Esophagus squamous epithelium (tissue), 4 donors: Measurements from ENCODE around the gene THEMIS2.

Source experiments
- CTCF ChIP-seq, 6 experiments: fragments of 450-650 bp in 4 of 6; fragments of 200-600 bp in 2 of 6; sonication (generic) in 2 of 6; IDR thresholded peaks; one replicate each; pipeline ENCODE4 v1.5.1; 2016 to 2019; ENCODE audit warnings: antibody characterized with exemption in 6 of 6, mild to moderate bottlenecking in 4 of 6, moderate library complexity in 4 of 6
- POLR2A ChIP-seq, 4 donors: fragments of 450-650 bp; IDR thresholded peaks; one replicate each; pipeline ENCODE4 v1.6.1; 2017; ENCODE audit warnings: antibody characterized with exemption in 4 of 4, mild to moderate bottlenecking in 4 of 4, moderate library complexity in 3 of 4

- TF ChIP-seq CTCF (IDR thresholded peaks at IDR 0.05) (no peak), POLR2A (IDR thresholded peaks at IDR 0.05) (no peak)
Measured at GRCh38 chr1:27884006-27884954, 11.9 kb downstream of the THEMIS2 start.
